Measurements from ENCODE around the gene ILDR2.

GRCh38 chr1:166950156-166950555 is 25.2 kb downstream of the ILDR2 start:
- no peak for TF ChIP-seq TAF1 (IDR thresholded peaks at IDR 0.05; ENCODE audit: borderline replicate concordance, low read depth, low read length)
- no peak for TF ChIP-seq POLR2A (IDR thresholded peaks at IDR 0.05; ENCODE audit: low read depth, low read length)
- TF ChIP-seq POLR2AphosphoS5 (IDR thresholded peaks at IDR 0.05; ENCODE audit: low read depth, low read length) = no peak
